WERI-Rb-1 (cell line): Measurements from ENCODE around the gene HTR2A.
A peak's percentile ranks its signal among the peaks of the same experiment; 100 is the strongest.

ENCODE experiments used
- DNase-seq: peaks from one replicate; pipeline ENCODE4 v3.0.0-alpha.2; 2020
- H3K27ac ChIP-seq: fragments of 250-450 bp; sonication (Bioruptor Pico); 2 replicates; pipeline ENCODE4 v1.5.1; 2020; ENCODE audit warnings: mild to moderate bottlenecking, moderate library complexity
- H3K27me3 ChIP-seq: fragments of 250-450 bp; sonication (Bioruptor Pico); 2 replicates; pipeline ENCODE4 v1.5.1; 2021; ENCODE audit warnings: mild to moderate bottlenecking, low read depth, moderate library complexity; ENCODE audit not compliant: insufficient read depth, severe bottlenecking
- H3K36me3 ChIP-seq: fragments of 250-450 bp; sonication (Bioruptor Pico); 2 replicates; pipeline ENCODE4 v1.5.1; 2020; ENCODE audit warnings: mild to moderate bottlenecking, moderate library complexity
- H3K4me3 ChIP-seq: 2 replicates; pipeline ENCODE4 v1.5.1; 2011; ENCODE audit warnings: low read depth, mild to moderate bottlenecking, control low read depth, low read length
- H3K9me3 ChIP-seq: fragments of 250-450 bp; sonication (Bioruptor Pico); 2 replicates; pipeline ENCODE4 v1.5.1; 2021; ENCODE audit warnings: mild to moderate bottlenecking, moderate library complexity; ENCODE audit not compliant: severe bottlenecking
- TF ChIP-seq, protein P1 (sequence below): IDR thresholded peaks from 2 replicates; pipeline ENCODE4 v1.5.1; 2011; ENCODE audit warnings: low read depth, mild to moderate bottlenecking, control low read depth, inconsistent platforms, low read length

Gene HTR2A

DNA sequence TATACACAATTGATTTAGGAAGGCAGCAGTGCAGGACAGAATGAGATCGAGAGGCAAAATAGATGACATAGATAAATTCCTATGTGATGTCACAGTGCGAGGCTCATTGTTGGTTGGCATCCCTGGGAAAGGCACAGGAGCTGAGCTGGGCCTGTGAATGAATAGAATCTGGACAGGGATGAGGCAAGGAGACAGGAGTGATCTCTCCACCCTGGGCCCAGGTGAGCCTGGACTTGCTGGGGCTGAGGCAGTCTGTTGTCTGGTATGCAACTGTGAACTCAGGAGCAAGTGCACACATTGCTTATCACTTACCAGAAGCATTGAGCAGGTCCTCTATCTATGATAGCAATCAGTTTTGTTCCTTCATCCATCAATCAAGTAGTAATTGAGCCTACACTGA, 51.7 kb downstream of the HTR2A start:
- no peak for DNase-seq
- TF ChIP-seq, protein P1, sequence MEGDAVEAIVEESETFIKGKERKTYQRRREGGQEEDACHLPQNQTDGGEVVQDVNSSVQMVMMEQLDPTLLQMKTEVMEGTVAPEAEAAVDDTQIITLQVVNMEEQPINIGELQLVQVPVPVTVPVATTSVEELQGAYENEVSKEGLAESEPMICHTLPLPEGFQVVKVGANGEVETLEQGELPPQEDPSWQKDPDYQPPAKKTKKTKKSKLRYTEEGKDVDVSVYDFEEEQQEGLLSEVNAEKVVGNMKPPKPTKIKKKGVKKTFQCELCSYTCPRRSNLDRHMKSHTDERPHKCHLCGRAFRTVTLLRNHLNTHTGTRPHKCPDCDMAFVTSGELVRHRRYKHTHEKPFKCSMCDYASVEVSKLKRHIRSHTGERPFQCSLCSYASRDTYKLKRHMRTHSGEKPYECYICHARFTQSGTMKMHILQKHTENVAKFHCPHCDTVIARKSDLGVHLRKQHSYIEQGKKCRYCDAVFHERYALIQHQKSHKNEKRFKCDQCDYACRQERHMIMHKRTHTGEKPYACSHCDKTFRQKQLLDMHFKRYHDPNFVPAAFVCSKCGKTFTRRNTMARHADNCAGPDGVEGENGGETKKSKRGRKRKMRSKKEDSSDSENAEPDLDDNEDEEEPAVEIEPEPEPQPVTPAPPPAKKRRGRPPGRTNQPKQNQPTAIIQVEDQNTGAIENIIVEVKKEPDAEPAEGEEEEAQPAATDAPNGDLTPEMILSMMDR = no peak
- Histone ChIP-seq H3K27me3 (no peaks in the 10 kb centered on the region), H3K9me3 (no peaks in the 10 kb centered on the region), H3K4me3 (no peak overlapping the region), H3K27ac (no peak overlapping the region), H3K36me3 (no peaks in the 10 kb centered on the region)

DNA sequence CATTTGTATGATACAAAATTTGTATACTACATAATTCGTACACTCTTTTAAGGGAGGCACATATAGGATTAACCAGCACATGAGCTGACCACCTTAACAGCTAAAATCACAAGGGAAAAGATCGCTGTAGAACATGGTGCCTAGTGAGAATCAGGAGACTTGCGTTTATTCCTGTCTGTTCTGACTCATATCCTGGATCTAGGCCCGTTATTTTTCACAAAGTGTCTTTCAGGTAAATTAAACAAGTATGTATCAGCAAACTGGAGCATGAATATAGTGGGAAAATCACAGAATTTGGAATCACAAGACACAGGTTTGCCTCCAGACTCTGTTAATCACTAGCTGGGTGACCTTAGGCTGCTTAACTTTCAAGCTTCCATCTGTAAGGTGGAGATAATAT, 52.4 kb downstream of the HTR2A start:
- DNase-seq = no peak
- TF ChIP-seq, protein P1 = no peak
- no peaks in the 10 kb centered on the region for H3K36me3 ChIP-seq
- no peak overlapping the region for H3K27ac ChIP-seq
- H3K27me3 ChIP-seq = no peaks in the 10 kb centered on the region
- no peak overlapping the region for H3K4me3 ChIP-seq
- H3K9me3 ChIP-seq = no peaks in the 10 kb centered on the region

DNA sequence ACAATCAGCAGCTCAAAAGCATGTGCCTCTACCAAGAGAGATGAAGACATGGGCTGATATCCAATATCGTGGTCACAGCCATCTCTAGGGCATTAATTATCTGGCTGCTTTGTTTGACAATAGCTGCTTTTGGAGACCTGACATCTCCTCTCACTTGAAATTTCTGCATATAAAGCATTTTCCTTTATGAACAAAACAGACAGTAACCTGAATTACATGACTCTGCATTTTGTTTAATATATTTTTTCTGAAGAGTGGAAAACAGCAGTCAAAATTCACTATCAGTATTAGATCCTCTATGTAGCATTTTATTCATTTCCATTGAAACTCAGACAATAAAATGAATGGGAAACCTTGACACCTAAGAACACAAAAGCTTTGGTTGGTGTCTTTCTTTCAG, 57.5 kb downstream of the HTR2A start:
- H3K27me3 ChIP-seq = no peaks in the 10 kb centered on the region
- H3K36me3 ChIP-seq = no peaks in the 10 kb centered on the region
- no peak overlapping the region for H3K27ac ChIP-seq
- TF ChIP-seq, protein P1 = no peak
- no peak for DNase-seq
- no peaks in the 10 kb centered on the region for H3K9me3 ChIP-seq
- no peak overlapping the region for H3K4me3 ChIP-seq

DNA sequence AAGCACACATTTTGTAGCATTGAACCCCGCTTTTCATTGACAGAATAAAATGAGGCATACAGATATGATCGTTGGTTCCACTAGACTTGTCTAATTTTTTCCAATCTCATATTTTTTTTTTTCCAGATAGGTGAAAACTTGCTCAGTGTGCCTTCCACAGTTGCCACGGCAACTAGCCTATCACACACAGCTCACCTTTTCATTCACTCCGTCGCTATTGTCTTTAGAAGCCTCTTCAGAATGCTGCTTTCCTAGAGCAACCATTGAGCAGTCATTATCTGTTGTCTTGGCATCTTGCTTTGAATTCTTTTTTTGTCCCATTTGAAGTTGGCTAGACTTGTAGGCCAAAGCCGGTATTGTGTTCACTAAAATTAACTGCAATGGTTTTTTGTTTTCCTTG, 62.2 kb downstream of the HTR2A start:
- H3K27me3 ChIP-seq = no peaks in the 10 kb centered on the region
- no peak overlapping the region for H3K4me3 ChIP-seq
- no peaks in the 10 kb centered on the region for H3K36me3 ChIP-seq
- no peaks in the 10 kb centered on the region for H3K9me3 ChIP-seq
- TF ChIP-seq, protein P1 = no peak
- H3K27ac ChIP-seq = no peak overlapping the region
- no peak for DNase-seq

DNA sequence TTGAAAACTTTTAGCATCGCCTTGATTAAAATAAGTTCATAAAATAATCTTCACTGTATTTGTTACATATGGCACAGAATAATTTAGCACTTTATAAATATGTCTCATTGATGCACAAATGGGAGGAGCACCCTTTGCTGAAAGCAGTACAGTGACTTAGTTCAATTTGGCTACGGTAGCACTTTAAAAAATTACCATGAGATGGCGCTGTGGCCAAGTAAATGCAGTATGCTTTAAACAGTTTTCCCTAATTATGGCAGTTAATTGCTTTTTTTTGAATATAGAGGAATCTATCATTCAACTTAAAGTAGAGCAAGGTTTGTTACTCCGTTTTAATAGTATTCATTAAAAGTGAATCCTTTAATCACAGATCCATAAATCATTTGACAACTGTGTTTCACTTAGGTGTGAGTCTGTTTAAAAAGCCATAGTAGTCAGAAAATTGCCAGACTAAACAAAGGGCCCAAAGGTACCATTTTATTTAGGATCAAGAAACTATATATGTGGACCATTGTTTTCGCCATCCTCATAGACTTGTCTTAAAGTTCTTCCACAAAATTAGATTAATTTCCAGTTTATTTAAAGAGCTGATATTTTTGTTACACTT, 65.2 kb downstream of the HTR2A start:
- peak; percentile 23 for DNase-seq
- H3K27me3 ChIP-seq = no peaks in the 10 kb centered on the region
- no peaks in the 10 kb centered on the region for H3K36me3 ChIP-seq
- no peaks in the 10 kb centered on the region for H3K9me3 ChIP-seq
- no peak overlapping the region for H3K4me3 ChIP-seq
- no peak overlapping the region for H3K27ac ChIP-seq
- TF ChIP-seq, protein P1 = peak; percentile 38

DNA sequence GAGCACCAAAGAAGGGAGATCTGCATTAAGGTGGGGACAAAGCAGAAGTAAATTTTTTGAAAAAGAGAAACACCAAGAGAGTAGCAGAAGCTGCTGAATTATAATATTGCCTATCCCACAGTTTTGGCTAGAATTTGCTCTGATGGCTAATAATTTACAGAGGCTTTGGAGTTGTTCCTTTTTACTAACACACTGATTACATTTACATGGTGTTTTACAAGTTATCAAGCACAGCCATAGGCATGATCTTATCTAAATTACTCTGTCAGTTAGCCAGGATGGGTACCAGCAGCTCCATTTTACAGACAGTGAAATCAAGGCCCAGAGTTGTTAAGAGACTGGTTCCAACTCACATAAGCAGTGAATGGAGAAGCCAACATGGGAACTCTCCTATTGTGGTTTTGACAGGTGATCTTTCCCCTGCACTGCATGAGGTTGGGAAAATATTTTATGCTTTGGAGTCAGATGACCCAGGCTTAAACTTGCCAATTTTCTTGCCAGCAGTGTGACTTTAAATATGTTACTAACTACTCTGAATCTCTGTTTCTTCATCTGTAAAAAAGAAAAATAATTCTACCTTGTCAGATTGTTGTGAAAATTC, 66.3 kb downstream of the HTR2A start:
- Histone ChIP-seq H3K27ac (no peak overlapping the region), H3K4me3 (no peak overlapping the region), H3K36me3 (no peaks in the 10 kb centered on the region), H3K27me3 (no peaks in the 10 kb centered on the region), H3K9me3 (no peaks in the 10 kb centered on the region)
- TF ChIP-seq, protein P1 = no peak
- no peak for DNase-seq
